A549 (cell line): ENCODE measurements around the gene COMMD10.

ENCODE experiments used
- CBX8 ChIP-seq: fragments of 200-600 bp; sonication (generic); IDR thresholded peaks from 2 replicates; pipeline ENCODE4 v1.6.1; 2016
- CEBPB ChIP-seq, 2 experiments: fragments of >200 bp in 1 of 2; sonication (Bioruptor Twin) in 1 of 2; formaldehyde crosslinking in 1 of 2; IDR thresholded peaks; 2 replicates each; pipeline ENCODE4 v1.6.1; 2012 to 2016
- EP300 ChIP-seq, 2 experiments: fragments of >200 bp; sonication (Bioruptor Twin); formaldehyde crosslinking; IDR thresholded peaks; 2 replicates in 1 of 2; 3 replicates in 1 of 2; pipeline ENCODE4 v1.6.1; 2016 to 2017
- FOSB ChIP-seq: fragments of 250-450 bp; sonication (Bioruptor Pico); IDR thresholded peaks from 2 replicates; pipeline ENCODE4 v1.5.0; 2020; ENCODE audit warnings: mild to moderate bottlenecking, moderate library complexity
- JUNB ChIP-seq: fragments of >200 bp; sonication (Bioruptor Twin); formaldehyde crosslinking; IDR thresholded peaks from 2 replicates; pipeline ENCODE4 v1.6.1; 2016
- NPAS2 ChIP-seq: fragments of 250-450 bp; sonication (Bioruptor Pico); IDR thresholded peaks from 2 replicates; pipeline ENCODE4 v1.8.0; 2022; ENCODE audit warnings: mild to moderate bottlenecking, moderate library complexity, borderline replicate concordance
- POLR2A ChIP-seq: IDR thresholded peaks from 2 replicates; pipeline ENCODE4 v1.6.1; 2012; ENCODE audit warnings: mild to moderate bottlenecking, low read length
- RARB ChIP-seq: fragments of 250-450 bp; sonication (Bioruptor Pico); IDR thresholded peaks from 2 replicates; pipeline ENCODE4 v1.8.0; 2021; ENCODE audit warnings: mild to moderate bottlenecking, moderate library complexity
- ZNF302 ChIP-seq: fragments of 250-450 bp; sonication (Bioruptor Pico); IDR thresholded peaks from 2 replicates; pipeline ENCODE4 v1.9.0; 2021; ENCODE audit warnings: inconsistent platforms, mild to moderate bottlenecking, moderate library complexity
- TF ChIP-seq, protein P1 (sequence below): fragments of >200 bp; sonication (Bioruptor Twin); formaldehyde crosslinking; IDR thresholded peaks from 3 replicates; pipeline ENCODE4 v1.5.1; 2016
- TF ChIP-seq, protein P2 (sequence below): IDR thresholded peaks from 2 replicates; pipeline ENCODE4 v1.6.1; 2012
- TF ChIP-seq, protein P3 (sequence below): IDR thresholded peaks from 2 replicates; pipeline ENCODE4 v1.6.1; 2012
- TF ChIP-seq, protein P4 (sequence below): fragments of 200-600 bp; sonication (generic); IDR thresholded peaks from 2 replicates; pipeline ENCODE4 v1.6.1; 2016; ENCODE audit warnings: antibody characterized with exemption, mild to moderate bottlenecking, moderate library complexity

DNA sequence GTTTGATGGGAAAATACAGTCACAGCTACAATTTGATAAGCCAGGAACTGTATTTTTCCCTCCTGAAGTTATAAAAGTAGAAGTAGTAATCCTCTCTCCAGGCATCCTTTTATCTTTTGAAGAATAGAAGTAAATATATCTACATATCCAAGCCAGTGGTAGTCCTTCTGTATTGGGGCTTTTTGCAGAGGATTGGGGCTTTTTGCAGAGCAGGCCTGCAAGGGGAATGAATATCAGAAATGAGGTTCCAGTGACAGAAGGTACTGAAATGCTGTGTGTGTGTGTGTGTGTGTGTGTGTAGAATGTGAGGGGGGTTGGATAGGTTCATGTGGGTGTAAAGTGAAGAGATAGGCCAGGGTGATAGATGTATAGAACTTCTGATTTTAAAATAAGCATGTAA lies 127.4 kb downstream of the COMMD10 start:
- TF ChIP-seq, protein P1, sequence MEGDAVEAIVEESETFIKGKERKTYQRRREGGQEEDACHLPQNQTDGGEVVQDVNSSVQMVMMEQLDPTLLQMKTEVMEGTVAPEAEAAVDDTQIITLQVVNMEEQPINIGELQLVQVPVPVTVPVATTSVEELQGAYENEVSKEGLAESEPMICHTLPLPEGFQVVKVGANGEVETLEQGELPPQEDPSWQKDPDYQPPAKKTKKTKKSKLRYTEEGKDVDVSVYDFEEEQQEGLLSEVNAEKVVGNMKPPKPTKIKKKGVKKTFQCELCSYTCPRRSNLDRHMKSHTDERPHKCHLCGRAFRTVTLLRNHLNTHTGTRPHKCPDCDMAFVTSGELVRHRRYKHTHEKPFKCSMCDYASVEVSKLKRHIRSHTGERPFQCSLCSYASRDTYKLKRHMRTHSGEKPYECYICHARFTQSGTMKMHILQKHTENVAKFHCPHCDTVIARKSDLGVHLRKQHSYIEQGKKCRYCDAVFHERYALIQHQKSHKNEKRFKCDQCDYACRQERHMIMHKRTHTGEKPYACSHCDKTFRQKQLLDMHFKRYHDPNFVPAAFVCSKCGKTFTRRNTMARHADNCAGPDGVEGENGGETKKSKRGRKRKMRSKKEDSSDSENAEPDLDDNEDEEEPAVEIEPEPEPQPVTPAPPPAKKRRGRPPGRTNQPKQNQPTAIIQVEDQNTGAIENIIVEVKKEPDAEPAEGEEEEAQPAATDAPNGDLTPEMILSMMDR, result no peak
- no peak for TF ChIP-seq POLR2A
- TF ChIP-seq CEBPB (IDR thresholded peaks at IDR 0.05), result no peak
- no peak for TF ChIP-seq NPAS2 (CRISPR knock-in tag)
- TF ChIP-seq EP300 (IDR thresholded peaks at IDR 0.05), result no peak
- no peak for TF ChIP-seq JUNB
- TF ChIP-seq, protein P2, sequence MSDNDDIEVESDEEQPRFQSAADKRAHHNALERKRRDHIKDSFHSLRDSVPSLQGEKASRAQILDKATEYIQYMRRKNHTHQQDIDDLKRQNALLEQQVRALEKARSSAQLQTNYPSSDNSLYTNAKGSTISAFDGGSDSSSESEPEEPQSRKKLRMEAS, result no peak
- TF ChIP-seq, protein P3, sequence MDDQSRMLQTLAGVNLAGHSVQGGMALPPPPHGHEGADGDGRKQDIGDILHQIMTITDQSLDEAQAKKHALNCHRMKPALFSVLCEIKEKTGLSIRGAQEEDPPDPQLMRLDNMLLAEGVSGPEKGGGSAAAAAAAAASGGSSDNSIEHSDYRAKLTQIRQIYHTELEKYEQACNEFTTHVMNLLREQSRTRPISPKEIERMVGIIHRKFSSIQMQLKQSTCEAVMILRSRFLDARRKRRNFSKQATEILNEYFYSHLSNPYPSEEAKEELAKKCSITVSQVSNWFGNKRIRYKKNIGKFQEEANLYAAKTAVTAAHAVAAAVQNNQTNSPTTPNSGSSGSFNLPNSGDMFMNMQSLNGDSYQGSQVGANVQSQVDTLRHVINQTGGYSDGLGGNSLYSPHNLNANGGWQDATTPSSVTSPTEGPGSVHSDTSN, result no peak
- TF ChIP-seq CBX8, result no peak
- no peak for TF ChIP-seq FOSB (CRISPR knock-in tag)
- TF ChIP-seq RARB (CRISPR knock-in tag), result no peak
- TF ChIP-seq, protein P4, sequence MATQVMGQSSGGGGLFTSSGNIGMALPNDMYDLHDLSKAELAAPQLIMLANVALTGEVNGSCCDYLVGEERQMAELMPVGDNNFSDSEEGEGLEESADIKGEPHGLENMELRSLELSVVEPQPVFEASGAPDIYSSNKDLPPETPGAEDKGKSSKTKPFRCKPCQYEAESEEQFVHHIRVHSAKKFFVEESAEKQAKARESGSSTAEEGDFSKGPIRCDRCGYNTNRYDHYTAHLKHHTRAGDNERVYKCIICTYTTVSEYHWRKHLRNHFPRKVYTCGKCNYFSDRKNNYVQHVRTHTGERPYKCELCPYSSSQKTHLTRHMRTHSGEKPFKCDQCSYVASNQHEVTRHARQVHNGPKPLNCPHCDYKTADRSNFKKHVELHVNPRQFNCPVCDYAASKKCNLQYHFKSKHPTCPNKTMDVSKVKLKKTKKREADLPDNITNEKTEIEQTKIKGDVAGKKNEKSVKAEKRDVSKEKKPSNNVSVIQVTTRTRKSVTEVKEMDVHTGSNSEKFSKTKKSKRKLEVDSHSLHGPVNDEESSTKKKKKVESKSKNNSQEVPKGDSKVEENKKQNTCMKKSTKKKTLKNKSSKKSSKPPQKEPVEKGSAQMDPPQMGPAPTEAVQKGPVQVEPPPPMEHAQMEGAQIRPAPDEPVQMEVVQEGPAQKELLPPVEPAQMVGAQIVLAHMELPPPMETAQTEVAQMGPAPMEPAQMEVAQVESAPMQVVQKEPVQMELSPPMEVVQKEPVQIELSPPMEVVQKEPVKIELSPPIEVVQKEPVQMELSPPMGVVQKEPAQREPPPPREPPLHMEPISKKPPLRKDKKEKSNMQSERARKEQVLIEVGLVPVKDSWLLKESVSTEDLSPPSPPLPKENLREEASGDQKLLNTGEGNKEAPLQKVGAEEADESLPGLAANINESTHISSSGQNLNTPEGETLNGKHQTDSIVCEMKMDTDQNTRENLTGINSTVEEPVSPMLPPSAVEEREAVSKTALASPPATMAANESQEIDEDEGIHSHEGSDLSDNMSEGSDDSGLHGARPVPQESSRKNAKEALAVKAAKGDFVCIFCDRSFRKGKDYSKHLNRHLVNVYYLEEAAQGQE, result no peak
- TF ChIP-seq ZNF302 (CRISPR knock-in tag), result no peak
